HG03097 (cell line): Measurements from ENCODE around the gene CPE.

Experiments
- ATAC-seq: cut with Tn5 transposase; IDR thresholded peaks from one replicate; pipeline ENCODE4 v1.9.1; 2021; ENCODE audit not compliant: unreplicated experiment, low FRiP score

CPE gene

DNA sequence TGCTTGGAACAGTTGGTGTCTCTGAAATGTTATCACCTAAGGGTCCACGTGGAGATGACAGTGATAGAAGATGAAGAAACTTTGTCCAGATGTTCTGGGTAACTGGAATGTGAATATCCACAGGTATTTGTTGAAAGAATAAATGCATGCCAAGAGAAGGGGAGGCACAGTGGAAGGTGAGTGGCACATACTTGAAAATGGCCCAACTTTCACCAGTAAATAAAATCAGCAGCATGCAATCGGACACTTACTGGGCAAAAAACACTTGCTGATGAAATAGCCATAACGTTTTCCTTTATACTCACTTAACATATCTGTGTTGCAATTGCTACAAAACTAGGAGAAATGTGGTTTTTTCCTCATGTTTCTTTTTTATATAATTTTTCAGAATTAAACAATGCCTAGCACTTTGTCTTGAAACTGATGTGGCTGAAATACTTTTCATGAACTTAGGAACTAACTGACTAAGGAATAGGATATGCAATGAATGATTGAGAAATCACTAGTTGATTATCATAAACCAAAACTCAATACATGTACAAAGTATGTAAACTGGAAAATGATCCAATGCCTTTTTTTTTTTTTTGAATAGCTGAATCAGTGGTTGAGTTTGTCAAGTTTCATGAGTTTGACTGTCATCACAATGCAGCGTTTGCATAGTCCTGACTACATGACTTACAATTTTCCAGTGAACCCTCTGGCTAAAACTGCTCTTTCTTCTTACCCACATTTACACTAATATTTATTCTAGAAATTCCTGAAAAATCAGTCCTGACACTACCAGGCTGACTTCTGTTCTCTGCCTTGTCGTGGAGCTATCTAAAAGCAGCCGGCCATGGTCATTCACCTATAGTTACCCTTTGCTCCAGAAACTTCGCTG is 127.4 kb downstream of the CPE start:
- ATAC-seq, result no peak

DNA sequence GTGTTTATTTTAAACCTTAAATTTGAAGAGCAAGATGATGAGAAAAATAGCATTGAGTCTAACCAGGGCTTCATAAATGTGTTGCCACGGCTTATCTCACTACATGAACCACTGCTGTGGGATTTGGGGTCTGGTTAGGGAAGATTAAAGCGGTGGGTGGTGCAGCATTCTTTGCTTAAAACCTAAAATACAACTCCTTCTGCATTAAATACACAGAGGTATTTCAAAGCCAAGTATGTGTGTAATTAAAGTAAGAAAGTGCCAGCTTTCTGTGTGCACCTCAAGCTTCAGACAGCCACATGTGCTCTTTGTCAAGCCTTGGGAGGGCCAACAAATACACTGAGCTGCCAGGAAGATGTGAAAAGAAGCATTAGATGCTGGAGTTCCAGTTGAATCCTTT is 128.0 kb downstream of the CPE start:
- no peak for ATAC-seq

DNA sequence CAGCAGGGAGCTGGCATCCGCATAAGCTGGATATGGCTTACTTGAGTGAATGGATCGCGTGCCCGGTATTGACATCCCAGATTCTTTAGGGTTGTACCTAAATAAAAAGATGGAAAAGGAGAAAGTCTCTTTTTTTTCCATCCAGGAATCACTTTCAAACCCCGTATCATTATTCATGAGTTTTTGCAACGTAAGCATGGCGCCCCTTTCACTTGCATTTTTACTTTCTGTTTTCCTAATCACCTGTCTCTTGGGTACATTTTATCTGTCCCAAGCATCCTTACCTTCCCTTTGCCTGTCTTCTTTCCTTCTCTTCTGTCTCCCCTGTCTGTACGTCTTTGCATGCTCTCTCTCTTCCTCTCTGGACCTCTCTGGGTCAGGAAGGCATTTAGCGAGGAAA is 128.6 kb downstream of the CPE start:
- ATAC-seq, result no peak

DNA sequence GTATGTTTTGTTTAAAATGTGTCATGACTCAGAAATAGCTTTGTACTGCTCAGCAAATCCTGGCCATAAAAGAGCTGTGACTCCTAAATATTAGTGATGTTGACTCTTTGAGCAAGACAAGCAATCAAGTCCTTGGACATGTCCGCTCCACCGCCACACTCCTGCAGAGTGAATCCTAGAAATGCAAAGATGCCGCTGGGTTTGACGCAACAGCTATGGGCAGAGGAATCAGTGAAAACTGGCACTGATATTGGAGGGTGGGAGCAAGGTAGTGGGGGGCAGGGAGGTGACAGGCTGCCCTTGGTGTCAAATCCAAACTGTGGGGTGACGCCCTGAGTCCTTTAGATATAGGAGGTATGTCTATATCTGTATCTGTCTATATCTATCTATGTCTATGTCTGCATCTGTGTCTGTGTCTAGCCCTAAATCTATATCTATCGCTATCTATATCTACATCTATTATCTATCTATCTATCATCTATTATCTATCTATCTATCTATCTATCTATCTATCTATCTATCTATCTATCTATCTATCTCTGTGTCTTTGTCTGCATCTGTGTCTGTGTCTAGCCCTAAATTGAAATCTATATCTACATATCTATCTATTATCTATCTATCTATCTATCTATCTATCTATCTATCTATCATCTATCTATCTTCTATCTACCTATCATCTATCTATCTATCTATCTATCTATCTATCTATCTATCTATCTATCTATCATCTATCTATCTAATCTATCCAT is 129.7 kb downstream of the CPE start:
- ATAC-seq, result no peak

DNA sequence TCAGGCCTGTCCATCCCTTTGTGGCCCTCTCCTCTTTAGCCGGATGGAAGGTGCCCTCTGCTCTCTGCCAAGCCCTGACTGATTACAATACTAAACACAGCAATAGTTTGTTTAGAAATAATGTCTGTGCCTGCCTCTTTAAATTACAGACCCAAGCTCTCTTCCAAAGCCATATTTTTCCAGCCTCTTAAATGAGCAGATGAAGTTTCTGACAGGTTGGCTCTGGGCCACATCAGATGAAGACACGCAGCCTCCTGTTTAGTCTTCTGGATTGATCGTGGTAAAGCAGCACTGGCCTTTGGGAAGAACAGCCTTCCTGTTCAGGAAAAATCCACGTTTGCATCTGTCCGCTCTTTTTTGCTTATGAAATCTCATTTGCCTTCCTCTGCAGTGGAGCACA is 133.6 kb downstream of the CPE start:
- no peak for ATAC-seq

DNA sequence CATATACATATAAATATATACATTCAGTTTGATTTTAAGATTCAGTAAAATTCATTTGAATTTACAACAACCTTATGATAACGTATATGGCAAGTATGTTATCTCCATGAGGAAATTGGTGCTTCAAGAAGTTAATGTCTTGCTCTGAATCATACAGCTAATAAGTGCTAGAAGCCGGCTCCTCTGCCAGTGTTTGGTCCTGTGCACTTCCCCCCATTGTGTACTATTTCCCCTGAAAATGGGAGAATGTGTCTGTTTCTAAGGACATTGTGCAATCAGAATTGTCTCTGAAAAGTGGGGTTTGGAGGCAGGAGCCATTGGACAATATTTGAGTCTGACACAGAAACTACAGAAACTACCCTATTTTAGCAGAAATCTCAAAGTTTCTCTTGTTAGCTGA is 135.9 kb downstream of the CPE start:
- ATAC-seq, result no peak

DNA sequence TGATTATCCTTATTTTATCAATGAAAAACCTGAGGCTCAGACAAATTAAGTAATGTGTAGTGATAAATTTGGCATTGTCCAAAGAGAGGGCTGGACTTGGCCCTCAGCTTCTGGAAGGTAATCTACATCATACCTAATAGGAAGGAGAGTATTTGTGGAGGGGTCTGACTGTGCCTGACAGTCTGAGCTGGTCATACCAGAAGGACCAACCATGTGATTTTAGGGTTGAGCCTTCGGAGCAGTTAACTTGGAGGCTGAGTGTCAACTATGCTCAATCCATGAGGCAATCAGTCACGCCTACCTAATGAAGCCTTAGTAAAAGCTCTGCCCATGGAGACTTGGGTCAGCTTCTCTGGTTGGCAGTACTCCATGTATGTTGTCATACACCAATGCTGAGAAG is 136.4 kb downstream of the CPE start:
- ATAC-seq, result no peak

DNA sequence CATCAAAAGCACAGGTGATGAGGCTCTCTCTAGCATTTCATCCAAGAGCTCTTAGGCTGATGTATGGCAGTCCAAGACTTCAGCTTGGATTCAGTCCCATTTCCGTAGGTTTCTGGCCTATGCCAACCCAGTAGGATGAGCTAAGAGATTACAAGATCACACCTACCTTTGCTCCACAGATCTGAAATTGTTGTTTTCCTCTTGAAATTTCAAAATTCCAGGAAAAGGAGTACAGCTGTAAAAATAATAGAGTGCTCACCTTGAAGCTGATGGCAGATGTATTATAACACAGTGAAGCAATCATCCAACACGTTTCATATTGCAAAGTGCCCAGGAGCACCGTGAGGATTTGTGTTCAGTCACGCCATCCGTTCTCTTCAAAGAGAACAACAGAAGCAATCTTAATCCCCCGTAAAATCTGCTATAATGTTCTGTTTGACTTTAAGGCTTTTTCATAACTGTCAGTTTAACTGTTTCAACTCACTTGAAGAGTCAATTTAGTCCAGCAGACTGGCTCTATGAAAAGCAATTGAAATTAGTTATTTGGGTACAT is 137.5 kb downstream of the CPE start:
- ATAC-seq, result no peak

DNA sequence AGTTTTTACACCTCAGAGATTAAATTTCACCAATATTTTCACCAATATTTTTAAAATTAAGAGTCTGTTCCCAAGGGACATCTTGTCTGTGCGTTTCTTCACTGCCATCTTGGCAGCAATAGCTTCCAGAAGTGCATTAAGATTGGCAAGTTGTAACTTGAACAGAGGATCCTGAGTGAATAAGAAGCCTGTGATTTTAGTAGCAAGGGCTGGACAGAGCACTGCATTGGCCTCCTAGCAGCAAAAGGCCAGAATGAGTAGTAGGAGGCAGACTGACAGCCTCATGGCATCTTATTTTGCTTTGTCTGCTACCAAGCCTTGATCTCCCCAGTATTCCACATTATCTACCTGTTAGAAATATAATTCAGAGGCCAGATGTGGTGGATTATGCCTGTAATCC is 138.4 kb downstream of the CPE start:
- ATAC-seq, result no peak

DNA sequence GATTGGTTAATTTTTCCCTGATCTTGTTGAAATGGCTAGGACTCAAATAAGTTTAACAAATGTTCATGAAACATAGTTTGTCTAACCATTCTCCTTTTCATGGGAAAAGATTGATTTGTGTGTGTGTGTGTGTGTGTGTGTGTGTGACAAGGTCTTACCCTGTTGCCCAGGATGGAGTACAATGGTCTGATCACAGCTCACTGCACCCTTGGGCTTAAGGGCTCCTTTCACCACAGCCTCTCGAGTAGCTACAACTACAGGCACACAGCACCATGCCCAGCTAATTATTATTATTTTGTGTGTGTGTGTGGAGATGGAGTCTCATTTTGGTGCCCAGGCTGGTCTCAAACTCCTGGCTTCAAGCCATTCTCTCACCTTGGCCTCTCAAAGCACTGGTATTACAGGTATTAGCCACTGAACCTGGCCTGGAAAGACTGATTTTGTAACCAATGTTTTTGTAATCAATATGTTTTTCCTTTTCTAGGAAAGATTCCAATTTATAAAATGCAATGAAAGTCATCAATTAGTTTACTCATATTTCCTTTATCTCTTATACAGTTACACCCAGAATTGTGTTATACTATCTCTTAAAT is 139.3 kb downstream of the CPE start:
- ATAC-seq, result no peak

DNA sequence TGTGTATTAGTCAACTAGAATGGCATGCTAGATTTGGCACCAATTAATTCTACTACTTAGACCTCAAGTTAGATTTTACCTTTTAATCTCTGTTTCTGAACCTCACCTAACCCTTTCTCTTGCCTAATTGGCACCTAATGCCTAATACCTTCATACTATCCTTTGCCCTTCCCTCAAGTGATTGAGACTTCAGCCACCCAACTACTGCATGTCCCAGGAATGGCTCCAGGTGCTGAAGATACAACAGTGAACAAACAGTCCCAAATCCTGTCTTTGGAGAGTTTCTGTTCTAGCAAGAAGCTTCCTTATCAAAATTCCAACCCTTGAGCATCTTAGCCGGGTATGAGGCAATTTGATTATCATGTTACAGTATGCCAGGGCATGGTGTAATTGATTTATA is 139.9 kb downstream of the CPE start:
- ATAC-seq, result no peak

DNA sequence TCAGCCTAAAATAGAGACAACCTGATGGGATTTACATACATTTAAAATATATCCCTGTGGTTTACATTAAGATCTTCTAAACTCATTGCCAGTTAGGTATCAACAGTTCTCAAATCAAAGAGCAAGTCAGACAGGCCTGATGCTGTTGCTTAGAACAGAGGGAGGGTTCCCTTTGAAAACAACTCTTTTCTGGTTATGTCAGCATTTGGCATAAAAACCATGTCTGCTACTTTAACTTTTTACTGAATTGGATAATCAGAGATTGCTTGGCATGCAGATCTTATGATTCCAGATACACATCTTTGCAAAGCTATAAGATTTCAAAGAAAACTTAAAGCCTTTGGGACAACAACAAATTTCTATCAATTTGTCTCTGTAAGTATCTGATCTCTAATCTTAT is 140.8 kb downstream of the CPE start:
- ATAC-seq, result no peak

DNA sequence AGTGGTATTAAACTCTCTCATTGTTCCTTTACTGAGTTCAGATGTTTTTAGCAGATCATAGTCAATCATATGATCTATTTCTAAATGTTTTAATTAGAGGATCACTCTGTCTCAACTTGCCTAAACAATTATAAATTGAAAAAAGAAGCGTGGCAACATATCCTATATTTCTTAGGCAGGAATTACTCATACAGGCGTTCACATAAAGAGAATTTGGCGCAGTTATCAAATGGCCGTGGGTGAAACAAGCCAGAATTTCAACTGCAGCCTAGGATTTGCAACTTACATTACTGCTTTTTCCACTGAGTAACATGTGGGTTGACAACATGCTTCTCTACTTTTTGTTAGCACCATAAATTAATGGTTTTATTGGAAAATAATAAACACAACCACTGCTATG is 141.3 kb downstream of the CPE start:
- ATAC-seq, result no peak

DNA sequence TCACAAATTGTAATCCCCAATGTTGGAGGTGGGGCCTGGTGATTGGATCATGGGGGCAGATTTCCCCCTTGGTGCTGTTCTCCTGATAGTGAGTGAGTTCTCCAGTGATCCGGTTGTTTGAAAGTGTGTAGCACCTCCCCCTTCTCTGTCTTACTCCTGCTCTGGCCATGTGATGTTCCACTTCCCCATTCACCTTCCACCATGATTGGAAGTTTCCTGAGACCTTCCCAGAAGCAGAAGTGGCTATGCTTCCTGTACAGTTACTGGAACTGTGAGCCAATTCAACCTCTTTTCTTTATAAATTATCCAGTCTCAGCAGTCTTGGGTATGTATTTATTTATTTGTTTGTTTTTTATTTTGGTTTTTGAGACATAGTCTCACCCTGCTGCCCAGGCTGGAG is 143.2 kb downstream of the CPE start:
- no peak for ATAC-seq

DNA sequence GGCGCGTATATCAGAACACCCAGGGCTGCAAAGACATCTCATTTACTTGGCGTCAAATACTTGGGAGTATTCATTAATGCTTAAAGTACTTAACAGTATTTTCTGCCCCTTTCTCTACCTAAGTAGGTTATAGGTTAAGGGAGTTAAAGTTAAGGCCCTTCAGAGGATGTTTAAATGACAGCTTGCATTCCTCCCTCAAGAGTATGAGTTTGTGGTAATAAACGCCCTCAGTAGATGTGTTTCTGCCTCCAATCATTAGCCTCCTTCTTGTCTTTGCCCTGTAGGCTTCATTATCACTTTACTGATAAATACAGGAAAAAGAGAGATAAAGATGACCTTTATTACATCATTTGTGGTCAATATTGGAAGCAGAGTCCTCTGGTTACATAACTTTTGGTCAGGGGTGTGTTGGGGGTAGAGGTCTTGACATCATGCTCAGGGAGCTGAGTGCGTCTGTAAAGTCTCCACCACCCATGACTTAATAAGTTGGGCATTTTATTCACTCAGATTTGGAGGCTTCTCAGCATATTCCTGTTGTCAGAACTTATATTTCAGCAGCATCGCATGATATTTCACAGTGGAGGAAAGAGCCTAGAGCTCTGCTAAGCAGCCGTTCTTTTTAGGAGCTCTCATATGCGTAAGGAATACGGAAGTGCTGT is 145.9 kb downstream of the CPE start:
- no peak for ATAC-seq

DNA sequence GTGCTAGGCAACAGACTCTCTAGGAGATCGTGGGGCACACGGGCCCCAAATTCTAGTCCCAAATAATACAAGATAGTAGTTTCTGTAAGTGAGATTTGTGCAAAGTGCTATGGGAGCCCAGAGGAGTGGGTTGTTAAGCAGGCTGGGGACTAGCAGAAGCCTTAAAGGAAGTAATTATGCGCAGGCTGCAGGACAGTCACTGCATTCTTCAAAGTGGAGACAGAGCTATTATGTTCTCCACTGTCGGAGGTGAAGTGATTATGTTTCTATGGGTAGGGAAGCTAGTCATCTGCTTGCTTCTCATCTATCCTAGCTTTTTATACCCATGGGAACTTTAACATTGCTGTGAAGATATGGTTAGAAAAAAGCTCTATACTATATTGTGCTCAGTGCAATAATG is 154.2 kb downstream of the CPE start:
- ATAC-seq, result no peak

DNA sequence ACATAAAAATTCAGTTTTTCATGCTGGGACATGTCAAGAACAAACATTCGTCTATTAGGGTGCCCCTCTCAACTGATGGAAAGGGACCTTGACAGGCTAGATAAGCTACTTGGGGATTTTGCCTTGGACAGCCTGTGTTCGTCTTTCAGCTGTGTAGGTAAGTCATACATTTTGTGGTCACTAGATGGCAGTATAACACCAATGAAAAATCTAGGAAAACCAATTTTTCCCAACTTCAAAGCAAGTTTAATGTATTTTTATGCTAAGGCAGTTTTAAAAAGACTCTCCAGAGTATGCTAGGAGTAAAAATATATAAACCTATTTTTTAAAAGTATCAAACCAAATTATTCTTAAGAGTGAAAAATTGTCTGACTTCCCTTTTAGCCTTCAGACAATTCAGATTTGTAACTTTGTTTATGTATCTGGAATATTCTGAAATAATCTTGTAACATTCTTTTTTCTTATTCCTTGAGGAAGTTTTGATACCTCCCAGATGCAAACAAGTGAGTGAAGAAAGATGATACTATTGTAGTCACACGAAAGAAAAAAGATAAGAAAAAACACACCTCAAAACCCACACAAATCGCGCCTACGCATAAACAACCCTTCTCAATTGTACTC is 158.3 kb downstream of the CPE start:
- ATAC-seq, result no peak

DNA sequence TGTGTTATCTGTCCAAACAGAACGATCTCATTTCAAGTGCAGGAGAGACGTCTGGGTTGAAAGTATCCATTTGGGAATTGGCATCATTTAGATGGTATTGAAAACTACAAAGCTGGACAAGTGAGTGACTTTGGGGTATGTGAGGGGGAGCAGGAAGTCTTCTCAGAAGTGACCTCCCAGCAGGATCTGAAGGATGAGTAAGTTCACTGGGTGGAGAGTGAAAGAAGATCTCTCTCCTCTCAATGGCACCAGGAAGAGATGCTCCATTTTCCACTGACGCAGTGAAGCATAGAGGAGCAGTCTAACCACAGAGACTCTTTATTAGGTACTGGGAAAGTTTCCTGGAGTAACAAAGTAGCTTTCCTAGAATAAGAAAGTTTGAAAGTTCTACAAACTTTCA is 161.0 kb downstream of the CPE start:
- ATAC-seq, result no peak

DNA sequence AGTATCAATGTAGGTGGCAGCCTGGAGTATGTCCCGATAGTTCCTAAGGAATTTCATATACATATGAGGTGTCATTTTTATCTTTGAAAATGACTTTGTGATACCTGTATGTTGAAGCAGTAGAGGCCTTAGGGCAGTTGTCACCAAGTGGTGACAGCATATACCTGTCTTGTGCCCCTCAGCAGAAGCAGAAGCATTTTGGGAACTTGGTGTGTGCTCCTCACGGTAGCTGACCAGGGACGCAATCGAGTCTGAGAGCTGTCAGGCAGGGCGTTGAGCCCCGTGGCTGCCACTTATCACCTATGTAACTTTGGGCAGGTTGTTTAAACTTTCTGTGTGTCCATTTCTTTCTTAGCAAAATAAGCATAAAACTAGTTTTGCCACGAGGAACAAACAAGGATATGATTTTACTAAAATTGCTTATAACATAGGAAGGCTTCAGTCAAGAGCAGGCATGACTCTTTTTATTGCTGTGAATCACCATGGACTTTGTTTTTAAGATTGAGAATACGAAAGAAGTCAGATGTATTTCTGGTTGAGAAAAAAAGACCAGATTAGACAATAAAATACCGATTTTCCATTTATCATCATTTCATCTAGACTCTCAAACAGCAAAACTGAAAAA is 161.5 kb downstream of the CPE start:
- ATAC-seq, result no peak

DNA sequence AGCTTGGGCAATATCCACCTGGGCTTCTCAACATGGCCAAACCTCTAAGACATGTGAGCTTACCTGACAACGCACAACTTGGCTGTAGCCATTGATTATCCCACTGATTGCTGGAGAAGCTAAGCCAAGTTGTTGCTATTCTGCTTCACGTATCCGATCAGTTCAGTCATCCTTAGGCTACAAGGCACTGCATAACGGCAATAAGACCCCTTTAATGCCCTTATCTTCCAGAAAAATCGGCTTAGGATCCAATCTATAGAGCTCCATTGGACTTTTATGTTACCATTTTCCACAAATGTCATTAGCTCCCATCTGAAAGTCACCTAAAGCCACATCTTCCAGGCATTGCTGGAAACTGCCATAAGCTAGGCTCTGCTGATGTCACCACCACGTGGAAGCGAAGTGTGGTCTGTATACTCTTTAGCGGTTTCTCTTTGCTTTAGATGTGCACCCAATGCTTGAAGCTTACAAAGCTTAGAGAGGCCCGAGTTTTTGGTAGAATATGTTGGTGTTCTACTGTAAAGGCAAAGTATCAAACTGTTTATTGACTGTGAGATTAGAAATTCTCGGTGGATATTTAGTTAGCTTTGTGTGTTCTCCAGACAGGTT is 163.1 kb downstream of the CPE start:
- no peak for ATAC-seq
